Measurements from ENCODE around the gene PTF1A.

The PTF1A gene

DNA sequence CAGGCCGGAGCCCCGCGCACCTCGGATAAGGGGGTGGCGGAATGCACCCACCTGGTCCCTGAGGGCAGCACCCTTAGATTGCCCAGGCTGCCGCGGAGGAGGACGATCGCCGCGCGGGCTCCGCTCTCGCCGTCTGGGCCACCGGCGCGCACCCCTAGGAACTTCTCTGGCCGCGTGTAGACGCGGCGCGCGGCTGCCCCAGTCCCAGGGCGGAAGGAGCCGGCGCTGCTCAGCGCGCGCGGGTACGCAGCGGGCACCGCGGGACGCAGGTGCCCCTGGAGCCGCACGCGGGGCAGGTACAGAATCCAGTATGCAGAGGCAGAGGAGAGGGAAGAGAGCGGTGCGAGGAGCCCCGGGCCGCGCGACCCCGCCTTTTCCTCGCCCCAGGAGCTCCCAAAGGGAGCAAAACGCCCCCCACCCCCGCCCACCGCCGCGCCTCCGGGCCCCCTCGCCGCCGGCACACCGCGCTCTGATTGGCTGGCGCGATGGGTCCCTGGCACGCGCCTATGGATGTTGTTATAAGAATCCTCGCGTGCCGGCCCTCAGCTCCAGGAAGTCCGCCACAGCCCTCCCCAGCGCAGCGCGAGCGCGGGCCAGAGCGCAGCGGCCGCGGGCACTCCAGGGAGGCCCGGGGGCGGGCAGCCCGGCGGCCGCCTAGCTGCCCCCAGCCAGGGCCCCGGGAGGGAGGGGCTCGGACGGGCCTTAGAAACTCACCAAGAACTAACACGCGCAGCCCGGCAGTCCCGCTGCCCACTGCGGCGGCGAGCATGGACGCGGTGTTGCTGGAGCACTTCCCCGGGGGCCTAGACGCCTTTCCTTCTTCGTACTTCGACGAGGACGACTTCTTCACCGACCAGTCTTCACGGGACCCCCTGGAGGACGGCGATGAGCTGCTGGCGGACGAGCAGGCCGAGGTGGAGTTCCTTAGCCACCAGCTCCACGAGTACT, at the start of gene PTF1A:
PTF1A (plus strand) TSS at position 549 of the 948 bp plus-strand sequence; CDS start at position 768, 219 bp downstream.
- no peak for DNase-seq

DNA sequence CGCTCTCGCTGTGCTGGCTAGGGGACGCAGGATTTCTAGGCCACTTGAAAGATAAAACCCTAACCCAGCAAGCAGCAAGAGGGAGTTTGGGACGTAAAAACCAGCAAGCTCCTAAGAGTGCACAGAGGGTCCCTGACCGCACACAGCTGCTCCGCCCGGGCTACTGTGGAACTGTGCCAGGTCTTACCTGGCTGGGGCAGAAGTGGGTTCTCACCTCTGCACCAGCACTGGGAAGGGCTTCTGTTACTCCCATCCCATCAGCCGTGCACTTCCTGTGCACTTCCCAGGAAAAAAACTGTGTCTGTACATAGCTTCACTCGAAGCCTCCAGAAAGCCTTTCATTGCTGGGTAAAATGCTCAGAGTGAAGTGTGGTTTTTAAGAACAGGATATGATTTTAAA, 45.9 kb upstream of the PTF1A start:
- no peak for DNase-seq

DNA sequence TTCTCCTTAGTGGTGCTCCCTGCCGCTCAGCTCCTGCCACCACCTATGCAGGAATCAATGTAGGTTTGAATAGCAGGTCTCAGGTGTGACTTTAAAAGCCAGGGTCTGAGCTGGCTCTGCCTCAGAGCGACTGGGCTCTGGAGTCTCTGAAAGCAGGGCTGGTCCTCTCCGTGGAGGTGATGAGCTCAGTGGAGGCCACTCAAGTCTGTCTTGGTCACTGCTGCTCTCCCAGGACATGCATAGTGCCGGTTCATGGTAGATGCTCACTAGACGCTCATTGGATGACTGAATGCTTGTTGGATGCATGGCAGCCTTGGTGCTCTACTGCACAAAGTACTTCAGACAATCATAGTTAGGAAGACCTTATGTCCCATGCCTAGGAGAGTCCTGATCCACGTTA, 45.1 kb upstream of the PTF1A start:
- DNase-seq, result no peak

DNA sequence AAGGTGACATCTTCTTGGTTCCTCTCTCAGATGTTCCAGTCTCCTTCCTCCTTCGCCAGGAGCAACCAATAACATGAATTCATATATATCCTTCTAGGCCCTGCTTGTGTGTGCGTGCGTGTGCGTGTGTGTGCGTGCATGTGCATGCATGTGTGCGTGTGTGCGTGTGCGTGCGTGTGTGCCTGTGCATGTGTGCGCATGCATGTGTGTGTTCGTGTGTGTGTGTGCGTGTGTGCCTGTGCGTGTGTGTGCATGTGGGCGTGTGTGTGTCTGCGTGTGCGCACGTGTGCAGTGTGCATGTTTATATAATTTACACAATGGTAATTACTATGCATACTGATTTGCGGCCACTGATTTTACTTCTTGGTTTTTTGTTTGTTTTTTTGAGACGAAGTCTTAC, 43.9 kb upstream of the PTF1A start:
- no peak for DNase-seq

DNA sequence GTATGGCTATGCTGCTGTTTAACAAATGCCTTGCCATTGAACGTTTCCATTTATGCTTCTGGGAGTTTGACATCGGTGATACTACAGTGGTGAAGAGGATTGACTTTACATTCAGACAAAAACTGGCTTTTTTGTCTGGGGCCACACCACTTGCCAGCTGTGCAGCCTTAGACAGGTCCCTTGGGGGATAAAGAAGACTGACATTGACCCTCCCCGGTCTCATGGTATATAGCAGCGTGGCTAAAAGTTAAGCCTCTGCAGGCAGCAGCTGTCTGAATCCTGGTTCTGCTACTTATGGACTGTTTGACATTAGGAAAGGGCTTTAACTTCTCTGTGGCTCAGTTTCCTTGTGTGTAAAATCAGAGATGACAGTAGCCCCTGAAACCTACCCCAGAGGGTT, 42.0 kb upstream of the PTF1A start:
- DNase-seq, result no peak

DNA sequence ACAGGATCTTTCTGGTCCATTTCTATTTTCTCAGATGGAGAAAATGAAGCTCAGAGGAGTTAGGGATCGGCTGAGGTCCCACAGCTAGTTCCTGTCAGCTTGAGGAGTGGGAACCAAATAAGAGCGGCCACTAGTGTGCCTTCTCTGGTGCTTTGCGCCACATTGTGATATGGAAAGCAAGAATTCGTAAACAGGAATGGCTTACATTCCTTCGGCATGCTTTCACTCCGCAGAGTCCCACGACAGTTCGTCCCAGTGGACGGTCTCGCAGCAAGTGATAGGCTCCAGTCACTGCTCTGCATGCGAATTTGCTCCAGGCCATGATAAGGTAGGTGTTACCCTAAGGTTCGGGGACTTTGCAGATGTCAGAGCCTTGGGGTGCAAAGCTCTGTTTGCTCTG, 41.5 kb upstream of the PTF1A start:
- DNase-seq, result no peak

- no peak for DNase-seq
Measured at GRCh38 chr10:23151071-23151470, 41.0 kb upstream of the PTF1A start.

DNA sequence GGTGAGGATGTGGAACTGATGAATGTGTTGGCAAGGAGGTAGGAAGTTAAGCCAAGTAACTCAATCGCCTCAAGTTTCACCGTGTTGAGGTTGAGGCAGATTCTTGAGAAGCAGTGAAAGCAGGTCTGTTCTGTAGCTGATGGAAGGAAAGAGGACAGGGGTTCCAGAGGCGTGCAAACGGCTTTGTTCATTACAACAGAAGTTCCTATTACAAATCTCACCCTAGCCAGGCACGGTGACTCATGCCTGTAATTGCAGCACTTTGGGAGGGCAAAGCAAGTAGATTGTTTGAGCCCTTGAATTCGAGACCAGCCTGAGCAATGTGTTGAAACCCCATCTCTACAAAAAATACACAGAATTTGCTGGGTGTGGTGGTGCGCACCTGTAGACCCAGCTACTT, 36.9 kb upstream of the PTF1A start:
- DNase-seq, result no peak

DNA sequence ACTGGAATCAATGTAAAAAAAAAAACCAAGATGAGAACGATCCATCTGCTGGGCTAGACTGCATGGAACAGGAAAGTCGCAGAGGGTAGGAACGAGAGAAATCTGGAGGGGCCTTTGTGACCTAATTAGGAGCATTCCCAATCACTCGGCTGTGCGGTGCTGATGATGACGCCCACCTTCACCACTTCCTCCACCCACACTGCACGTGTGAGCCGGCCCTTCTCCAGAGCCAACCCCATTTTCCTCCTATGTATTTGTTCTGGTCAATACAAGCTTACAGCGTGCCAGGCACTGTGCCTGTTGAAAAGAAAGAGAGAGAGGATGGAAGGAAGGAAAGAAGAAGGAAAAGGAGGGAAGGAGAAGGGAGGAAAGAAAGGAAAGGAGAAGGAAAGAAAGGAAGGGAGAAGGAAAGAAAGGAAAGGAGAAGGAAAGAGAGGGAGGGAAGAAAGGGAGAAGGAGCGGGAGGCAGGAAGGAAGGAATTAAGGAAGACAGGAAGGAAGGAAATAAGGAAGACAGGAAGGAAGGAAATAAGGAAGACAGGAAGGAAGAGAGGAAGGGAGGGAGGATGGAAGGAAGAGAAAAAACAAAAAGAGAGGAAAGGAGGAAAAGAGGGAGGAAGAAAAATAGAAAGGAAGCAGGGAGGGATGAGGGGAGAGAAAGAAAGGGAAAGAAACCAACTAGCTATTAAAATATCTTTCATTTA, 35.5 kb upstream of the PTF1A start:
- no peak for DNase-seq

DNA sequence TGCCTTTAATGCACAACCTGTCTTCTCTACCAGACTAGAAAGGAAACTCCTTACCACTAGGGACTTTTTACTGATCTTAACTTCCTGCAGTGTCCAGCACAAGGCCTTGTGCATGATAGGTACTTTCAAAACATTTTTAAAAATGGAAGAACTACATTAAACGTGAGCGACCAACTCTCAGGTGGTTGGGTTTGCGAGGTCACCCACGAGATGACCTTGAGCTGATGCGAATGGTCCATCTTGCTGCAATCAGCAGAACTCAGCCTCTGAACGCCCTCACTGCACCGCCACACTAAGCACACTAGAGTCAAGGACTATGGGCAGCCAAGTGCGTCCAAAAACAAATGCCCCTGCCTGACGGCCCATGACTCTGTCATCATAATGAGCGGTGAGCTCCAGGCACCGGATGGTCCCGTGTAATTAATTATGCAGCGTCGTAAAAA, 34.9 kb upstream of the PTF1A start:
- no peak for DNase-seq

GRCh38 chr10:23157691-23158369, 34.3 kb upstream of the PTF1A start:
- DNase-seq, result peak; percentile 19

DNA sequence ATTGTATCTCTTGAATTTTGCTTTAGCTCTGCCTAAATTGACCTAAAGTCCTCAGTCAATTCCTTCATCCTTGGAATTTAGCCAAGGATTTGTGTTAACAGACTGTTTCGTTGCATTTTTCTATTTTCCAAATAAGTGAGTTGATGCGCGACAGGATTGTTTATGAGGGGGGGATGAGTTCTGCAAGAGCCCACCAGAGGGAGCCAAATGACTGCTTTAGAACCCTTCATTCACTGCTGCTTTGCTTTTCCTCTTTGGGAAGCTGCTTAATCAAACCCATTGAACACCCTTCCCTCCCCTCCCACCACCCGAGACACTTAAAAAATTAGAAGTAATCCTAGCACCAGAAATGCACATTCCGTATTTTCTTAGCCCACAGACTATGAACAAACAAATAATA, 33.7 kb upstream of the PTF1A start:
- peak; percentile 64 for DNase-seq

DNA sequence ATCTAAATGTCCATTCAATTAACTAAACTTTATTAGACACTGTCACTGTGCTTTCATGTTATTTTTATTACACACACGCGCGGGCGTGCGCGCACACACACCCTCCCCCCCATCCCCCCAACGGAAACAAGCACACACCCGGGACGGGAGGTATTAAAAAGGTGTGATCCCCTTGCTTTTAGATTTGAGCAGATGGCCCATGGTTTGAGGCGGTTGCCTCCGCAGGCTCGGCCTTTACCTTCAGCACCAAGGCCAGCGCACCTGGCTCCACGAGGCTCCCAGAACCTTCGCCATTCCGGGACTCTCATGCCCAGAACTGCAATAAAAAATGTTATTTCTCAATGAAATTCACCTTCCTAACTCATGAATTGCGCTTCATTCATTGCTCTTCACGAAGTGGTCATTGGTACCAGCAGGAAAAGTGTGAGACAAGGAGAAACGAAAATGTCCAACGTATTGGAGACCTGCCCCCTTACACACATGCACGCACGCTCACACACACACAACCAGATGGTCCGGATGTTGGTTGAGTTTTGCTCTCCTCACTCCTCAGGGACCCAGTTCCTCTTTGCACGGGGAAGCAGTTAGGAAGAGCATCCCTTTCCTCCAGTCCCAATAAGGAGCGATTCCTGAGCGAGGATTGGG, 20.8 kb upstream of the PTF1A start:
- no peak for DNase-seq

- no peak for DNase-seq
Measured at GRCh38 chr10:23172429-23173213, 19.5 kb upstream of the PTF1A start.

GRCh38 chr10:23173214-23174073, 18.7 kb upstream of the PTF1A start:
- no peak for DNase-seq

DNA sequence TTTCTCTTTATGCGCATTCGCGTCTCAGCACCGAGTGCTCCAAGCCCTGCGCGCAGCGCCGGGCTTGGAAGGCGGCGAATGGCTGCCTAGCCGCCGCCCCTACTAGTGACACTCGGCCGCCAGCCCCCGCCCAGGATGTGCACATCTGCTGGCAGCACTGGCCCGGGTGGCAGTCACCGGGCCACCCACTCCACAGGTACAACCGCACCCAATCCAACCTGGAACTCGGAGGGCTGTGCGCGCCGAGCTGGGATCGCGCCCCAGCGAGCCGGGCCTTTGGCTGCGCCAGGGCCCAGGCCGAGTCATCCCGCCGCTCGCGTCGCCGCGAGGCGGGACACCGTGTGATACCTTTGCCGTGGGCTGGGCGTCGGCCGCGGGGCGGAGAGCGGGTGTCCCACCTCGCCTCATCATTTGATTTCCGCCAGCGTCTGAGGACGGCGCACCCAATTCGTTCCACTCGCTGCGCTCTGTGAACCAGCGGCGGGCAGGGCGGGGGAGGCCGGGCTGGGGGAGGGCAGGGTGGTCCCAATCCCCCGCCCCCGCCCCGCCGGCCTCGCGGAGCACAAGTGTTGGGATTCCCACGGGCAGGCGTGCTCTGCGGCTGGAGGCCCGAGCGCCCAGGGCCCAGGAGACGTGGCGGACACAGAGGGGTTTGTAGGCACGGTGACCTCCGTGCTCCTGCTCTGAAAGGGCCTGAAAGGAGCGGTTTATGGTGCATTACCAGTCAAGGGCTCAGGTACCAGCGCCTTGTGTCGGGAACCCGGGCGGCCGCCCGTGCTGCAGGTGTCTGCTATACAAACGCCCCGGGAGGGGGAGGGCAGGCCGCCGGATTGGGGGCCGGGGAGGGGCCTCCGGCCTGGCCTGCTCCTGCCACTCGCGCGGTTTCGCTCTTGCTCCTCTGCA, 17.8 kb upstream of the PTF1A start:
- no peak for DNase-seq

DNA sequence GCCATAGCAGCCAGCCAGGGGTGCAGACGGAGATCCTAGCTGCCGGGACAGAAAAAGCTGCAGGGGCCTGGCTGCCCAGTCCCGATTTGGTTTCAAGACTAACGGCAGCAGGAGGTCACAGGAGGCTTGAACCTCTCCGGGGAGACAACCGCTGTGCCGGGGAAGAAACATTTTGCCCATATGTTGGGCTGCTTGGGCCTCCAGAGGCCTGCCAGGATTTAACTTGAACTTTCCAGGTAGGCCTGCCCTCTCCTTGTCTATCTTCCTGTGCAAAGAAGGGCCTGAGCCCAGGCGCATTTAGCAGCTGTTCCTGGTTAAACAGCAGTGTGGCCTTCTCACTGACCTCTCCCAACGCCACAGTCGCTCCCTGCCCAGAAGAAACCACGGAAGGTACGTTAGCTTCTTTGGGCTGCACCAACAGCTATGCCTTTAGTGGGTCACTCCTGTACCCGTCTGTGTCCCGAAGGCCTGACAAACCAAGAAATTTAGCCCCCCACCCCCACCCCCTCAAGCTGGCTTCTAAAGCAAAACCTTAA, 17.1 kb upstream of the PTF1A start:
- DNase-seq, result no peak

DNA sequence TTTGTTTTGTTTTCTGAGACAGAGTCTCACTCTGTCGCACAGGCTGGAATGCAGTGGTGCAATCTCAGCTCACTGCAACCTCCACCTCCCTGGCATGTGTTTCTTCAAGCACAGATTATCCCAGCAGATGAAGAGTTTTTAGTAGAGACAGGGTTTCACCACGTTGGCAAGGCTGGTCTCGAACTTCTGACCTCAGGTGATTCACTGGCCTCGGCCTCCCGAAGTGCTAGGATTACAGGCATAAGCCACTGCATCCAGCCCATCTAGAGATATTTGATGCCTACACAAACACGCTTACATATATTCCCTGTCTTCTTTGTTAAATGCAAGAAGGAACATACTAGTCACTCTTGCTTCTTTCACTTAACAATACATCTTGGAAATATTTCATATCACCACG, 5.9 kb upstream of the PTF1A start:
- no peak for DNase-seq

DNA sequence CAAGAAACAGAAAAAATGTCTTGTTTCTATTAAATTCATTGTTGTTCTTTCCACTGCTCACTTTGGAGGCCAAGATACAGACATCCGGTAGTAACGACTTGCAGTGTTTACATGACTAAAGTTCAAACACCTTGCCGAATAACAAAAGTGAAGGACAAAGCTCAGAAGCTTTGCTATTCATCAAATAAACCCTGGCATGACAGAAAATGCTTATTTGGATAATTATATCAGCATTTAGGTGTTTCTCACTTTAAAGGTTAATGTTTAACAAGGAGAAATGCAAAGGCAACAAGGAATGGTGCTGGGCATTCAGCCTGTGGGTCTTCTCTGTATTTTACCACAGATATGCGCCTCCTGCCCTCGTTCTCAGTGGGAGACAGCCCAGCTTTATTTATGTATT, 5.4 kb upstream of the PTF1A start:
- DNase-seq, result no peak

DNA sequence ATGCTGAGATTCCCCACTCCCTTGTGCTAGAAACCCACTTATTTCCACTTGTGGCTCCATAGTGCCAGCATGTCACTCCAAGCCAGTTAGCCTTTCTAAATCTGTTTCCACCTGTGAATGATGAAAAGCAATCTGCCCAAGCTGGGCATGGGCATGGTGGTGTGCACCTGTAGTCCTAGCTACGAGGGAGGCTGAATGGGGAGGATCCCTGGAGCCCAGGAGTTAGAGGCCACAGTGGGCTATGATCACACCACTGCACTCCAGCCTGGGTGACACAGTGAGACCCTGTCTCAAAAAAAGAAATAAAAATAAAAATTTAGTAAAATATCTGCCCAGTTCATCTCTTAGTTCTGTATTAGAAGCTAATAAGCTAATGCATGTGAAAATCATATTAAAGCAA, 5.0 kb upstream of the PTF1A start:
- DNase-seq, result no peak

Data from suppressor macrophage treated with lipopolysaccharide for 4 hours (primary cell).